ENCODE measurements around the gene DAPP1.

The DAPP1 gene

GRCh38 chr4:99879458-99879857 lies 62.8 kb downstream of the DAPP1 start:
- Histone ChIP-seq H3K36me3 (ENCODE audit: insufficient read depth, low read length) (peaks cover 41% of the 10 kb centered on the region; the same call in 1 of the 2 replicates), H4K20me1 (ENCODE audit: insufficient read depth, low read length, poor library complexity, severe bottlenecking) (no peaks in the 10 kb centered on the region), H3K9me3 (ENCODE audit: insufficient read depth, low read depth, low read length) (no peaks in the 10 kb centered on the region), H3K4me1 (ENCODE audit: insufficient read depth, low read length, poor library complexity, severe bottlenecking) (no peaks in the 10 kb centered on the region), H3K9ac (ENCODE audit: low read depth, low read length, poor library complexity, severe bottlenecking) (no peak overlapping the region), H3K79me2 (ENCODE audit: insufficient read depth, low read length) (no peaks in the 10 kb centered on the region), H2AFZ (ENCODE audit: low read length) (no peak overlapping the region), H3F3A (ENCODE audit: low read depth) (no peaks in the 10 kb centered on the region), H3K4me2 (ENCODE audit: low read depth, low read length, poor library complexity, severe bottlenecking) (no peak overlapping the region), H3K27me3 (ENCODE audit: insufficient read depth, low read length, poor library complexity, severe bottlenecking) (no peaks in the 10 kb centered on the region), H3K4me3 (ENCODE audit: low read length, poor library complexity, severe bottlenecking) (no peak overlapping the region), H3K9me2 (replicated peaks; ENCODE audit: low read depth, low read length) (no peaks in the 10 kb centered on the region)
- TF ChIP-seq EZH2phosphoT487 (IDR thresholded peaks at IDR 0.05; ENCODE audit: borderline replicate concordance) (no peak), CTCF (conservative IDR thresholded peaks at IDR 0.05; ENCODE audit: low read length) (no peak)

- Histone ChIP-seq H3K4me2 (ENCODE audit: low read depth, low read length, poor library complexity, severe bottlenecking) (no peak overlapping the region), H3F3A (ENCODE audit: low read depth) (no peaks in the 10 kb centered on the region), H3K79me2 (ENCODE audit: insufficient read depth, low read length) (peaks cover 9% of the 10 kb centered on the region), H4K20me1 (ENCODE audit: insufficient read depth, low read length, poor library complexity, severe bottlenecking) (peaks cover 4% of the 10 kb centered on the region), H3K4me3 (ENCODE audit: low read length, poor library complexity, severe bottlenecking) (no peak overlapping the region), H3K27me3 (ENCODE audit: insufficient read depth, low read length, poor library complexity, severe bottlenecking) (no peaks in the 10 kb centered on the region), H3K9ac (ENCODE audit: low read depth, low read length, poor library complexity, severe bottlenecking) (no peak overlapping the region), H2AFZ (ENCODE audit: low read length) (no peak overlapping the region), H3K9me2 (replicated peaks; ENCODE audit: low read depth, low read length) (no peaks in the 10 kb centered on the region), H3K4me1 (ENCODE audit: insufficient read depth, low read length, poor library complexity, severe bottlenecking) (peaks cover 9% of the 10 kb centered on the region), H3K36me3 (ENCODE audit: insufficient read depth, low read length) (peaks cover 31% of the 10 kb centered on the region; the same call in 1 of the 2 replicates), H3K9me3 (ENCODE audit: insufficient read depth, low read depth, low read length) (no peaks in the 10 kb centered on the region)
- TF ChIP-seq EZH2phosphoT487 (IDR thresholded peaks at IDR 0.05; ENCODE audit: borderline replicate concordance) (no peak), CTCF (conservative IDR thresholded peaks at IDR 0.05; ENCODE audit: low read length) (peak; percentile 73)
Measured at GRCh38 chr4:99885063-99885664, 68.5 kb downstream of the DAPP1 start.

GRCh38 chr4:99885687-99886086 lies 69.1 kb downstream of the DAPP1 start:
- H3K9me2 ChIP-seq (replicated peaks; ENCODE audit: low read depth, low read length), result no peaks in the 10 kb centered on the region
- peaks cover 26% of the 10 kb centered on the region; the same call in 1 of the 2 replicates for H3K36me3 ChIP-seq (ENCODE audit: insufficient read depth, low read length)
- no peaks in the 10 kb centered on the region for H3K27me3 ChIP-seq (ENCODE audit: insufficient read depth, low read length, poor library complexity, severe bottlenecking)
- no peak overlapping the region for H3K4me3 ChIP-seq (ENCODE audit: low read length, poor library complexity, severe bottlenecking)
- no peak overlapping the region for H3K9ac ChIP-seq (ENCODE audit: low read depth, low read length, poor library complexity, severe bottlenecking)
- peaks cover 4% of the 10 kb centered on the region for H4K20me1 ChIP-seq (ENCODE audit: insufficient read depth, low read length, poor library complexity, severe bottlenecking)
- no peak overlapping the region for H2AFZ ChIP-seq (ENCODE audit: low read length)
- TF ChIP-seq CTCF (conservative IDR thresholded peaks at IDR 0.05; ENCODE audit: low read length) (no peak), EZH2phosphoT487 (IDR thresholded peaks at IDR 0.05; ENCODE audit: borderline replicate concordance) (no peak)
- H3K4me2 ChIP-seq (ENCODE audit: low read depth, low read length, poor library complexity, severe bottlenecking), result no peak overlapping the region
- no peaks in the 10 kb centered on the region for H3F3A ChIP-seq (ENCODE audit: low read depth)
- H3K4me1 ChIP-seq (ENCODE audit: insufficient read depth, low read length, poor library complexity, severe bottlenecking), result peaks cover 15% of the 10 kb centered on the region
- no peaks in the 10 kb centered on the region for H3K9me3 ChIP-seq (ENCODE audit: insufficient read depth, low read depth, low read length)
- peaks cover 9% of the 10 kb centered on the region for H3K79me2 ChIP-seq (ENCODE audit: insufficient read depth, low read length)

Measured in Loucy (cell line).